ENCODE results near the gene STX2. TPM values are rescaled to one million over a fixed set of nuclear protein-coding genes. Genes with fewer than 3 reads are reported as not detected.
"Not testable (repeated sequence)": the region's sequence is repeated elsewhere in the genome, so short reads cannot be mapped to it uniquely, and the experiment has no call there.

The STX2 gene
- total RNA-seq, 1 experiment from 2014 or later: 26.6 TPM

GRCh38 chr12:130871286-130872178, 32.5 kb upstream of the STX2 start, which contains the start of gene RAN:
Gene RAN, plus strand, starts transcription at chr12:130872066. Its CDS starts 528 bp downstream, at chr12:130872594.
- in situ Hi-C loops (cut with HindIII; ENCODE audit: low pct_unique_long_range_greater_than_20kb, low sequenced_read_pairs): no loop called here
- peak; percentile 88 for DNase-seq (ENCODE audit: low read depth)

- DNase-seq (ENCODE audit: low read depth): peak; percentile 36
- in situ Hi-C loops (cut with HindIII; ENCODE audit: low pct_unique_long_range_greater_than_20kb, low sequenced_read_pairs): no loop called here
Observed at GRCh38 chr12:130870442-130871285, 31.6 kb upstream of the STX2 start.

DNA sequence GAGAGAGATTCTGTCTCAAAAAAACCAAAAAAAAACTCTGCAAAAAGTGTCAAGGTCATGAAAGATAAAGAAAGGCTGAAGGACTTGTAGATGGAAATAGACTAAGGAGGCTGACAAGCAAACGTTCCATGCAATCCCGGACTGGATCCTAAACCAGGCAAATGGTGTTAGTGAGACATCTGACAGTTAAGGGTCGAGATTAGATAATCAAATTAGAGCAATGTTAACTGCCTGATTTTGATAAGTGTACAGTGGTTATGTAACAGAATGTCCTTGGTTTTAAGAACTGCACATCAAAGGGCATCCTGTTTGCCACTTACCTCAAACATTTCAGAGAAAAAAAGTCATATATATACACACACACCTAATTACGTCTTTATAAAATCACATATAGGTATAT, 29.4 kb upstream of the STX2 start:
- in situ Hi-C loops (cut with HindIII; ENCODE audit: low pct_unique_long_range_greater_than_20kb, low sequenced_read_pairs): no loop called here
- DNase-seq (ENCODE audit: low read depth): no peak

DNA sequence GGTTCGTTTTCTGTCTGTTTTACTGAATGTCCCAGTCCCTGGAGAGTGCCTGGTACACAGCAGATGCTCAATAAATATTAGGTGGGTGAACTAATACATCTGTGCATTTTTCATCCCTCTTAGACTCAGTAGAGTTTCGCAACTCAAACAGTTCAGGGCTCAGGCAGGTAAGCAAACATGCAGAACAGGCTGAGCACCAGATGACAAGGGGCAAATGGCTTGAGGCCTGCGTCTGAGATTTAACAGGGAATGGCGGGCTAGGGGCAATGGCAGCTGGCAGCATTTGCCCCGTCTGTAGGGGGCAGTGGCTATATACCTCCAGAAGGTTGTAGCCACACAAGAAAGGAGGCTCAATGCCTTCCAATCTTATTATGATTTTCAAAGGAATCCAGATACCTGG, 24.2 kb upstream of the STX2 start:
- no peak for DNase-seq (ENCODE audit: low read depth)
- in situ Hi-C loops (cut with HindIII; ENCODE audit: low pct_unique_long_range_greater_than_20kb, low sequenced_read_pairs): no loop called here

- in situ Hi-C loops (cut with HindIII; ENCODE audit: low pct_unique_long_range_greater_than_20kb, low sequenced_read_pairs); DNase-seq (ENCODE audit: low read depth): not testable (repeated sequence)
Observed at GRCh38 chr12:130862771-130863170, 23.7 kb upstream of the STX2 start.

DNA sequence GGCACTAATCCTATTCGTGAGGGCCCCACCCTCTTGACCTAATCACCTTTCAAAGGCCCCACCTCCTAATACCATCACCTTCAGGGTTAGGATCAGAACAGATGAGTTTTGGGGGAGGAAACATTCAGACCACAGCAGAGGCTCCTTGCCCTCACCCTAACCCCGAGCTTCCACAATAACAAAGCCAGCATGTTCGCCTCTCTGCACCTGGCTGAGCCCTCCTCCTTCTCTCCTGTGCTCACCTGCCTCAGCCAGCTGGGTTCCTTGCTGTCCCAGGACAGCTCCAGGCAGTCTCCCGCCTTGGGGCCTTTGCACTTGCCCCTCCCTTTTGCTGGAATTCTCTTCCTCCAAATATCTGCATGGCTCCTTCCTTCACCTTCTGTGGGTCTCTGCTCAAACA, 23.1 kb upstream of the STX2 start:
- DNase-seq (ENCODE audit: low read depth): no peak
- in situ Hi-C loops (cut with HindIII; ENCODE audit: low pct_unique_long_range_greater_than_20kb, low sequenced_read_pairs): no loop called here

- in situ Hi-C loops (cut with HindIII; ENCODE audit: low pct_unique_long_range_greater_than_20kb, low sequenced_read_pairs): no loop called here
Observed at GRCh38 chr12:130860311-130860710, 21.3 kb upstream of the STX2 start.

GRCh38 chr12:130859161-130859560, 20.1 kb upstream of the STX2 start:
- in situ Hi-C loops (cut with HindIII; ENCODE audit: low pct_unique_long_range_greater_than_20kb, low sequenced_read_pairs): no loop called here
- DNase-seq (ENCODE audit: low read depth): no peak

More at GRCh38 chr12:130860311-130860710, 21.3 kb upstream of the STX2 start:
- no peak for DNase-seq (ENCODE audit: low read depth)

DNA sequence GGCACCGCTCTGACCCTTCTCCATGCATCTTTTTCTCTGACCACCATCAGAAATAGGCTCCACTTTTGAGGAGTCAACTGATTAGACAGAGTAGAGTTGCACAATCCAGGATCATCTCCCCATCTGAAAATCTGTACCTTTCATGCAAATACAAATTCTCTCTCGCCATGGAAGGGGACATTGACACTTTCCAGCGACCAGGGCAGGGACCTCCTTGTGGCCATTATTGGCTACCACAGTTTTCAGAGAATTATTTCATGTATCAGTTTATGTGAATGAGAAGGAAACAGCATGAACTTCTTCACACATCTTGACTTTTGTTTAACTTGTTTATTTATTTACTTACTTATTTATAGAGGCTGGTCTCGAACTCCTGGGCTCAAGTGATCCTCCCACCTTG, 19.0 kb upstream of the STX2 start:
- in situ Hi-C loops (cut with HindIII; ENCODE audit: low pct_unique_long_range_greater_than_20kb, low sequenced_read_pairs): no loop called here

DNA sequence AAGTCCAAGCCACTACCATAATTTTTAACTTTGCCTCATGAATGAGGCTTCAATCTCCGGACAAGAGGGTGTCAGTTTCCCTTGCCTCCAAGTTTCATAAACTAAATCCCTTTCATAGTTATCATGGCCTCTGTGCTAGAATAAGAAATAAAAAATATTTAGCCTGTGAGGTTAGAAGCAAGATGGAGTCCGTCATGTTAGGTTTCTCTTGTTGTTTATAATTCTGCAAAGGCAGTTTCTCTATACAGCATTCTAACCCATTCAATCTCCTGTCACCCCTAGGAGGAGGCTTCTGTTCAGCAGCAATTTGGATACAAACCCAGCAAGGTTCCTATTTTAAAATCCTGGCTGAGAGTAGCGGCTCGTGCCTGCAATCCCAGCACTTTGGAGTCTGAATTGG, 17.0 kb upstream of the STX2 start:
- no peak for DNase-seq (ENCODE audit: low read depth)
- in situ Hi-C loops (cut with HindIII; ENCODE audit: low pct_unique_long_range_greater_than_20kb, low sequenced_read_pairs): no loop called here

More for the DNA sequence above, 19.0 kb upstream of the STX2 start:
- no peak for DNase-seq (ENCODE audit: low read depth)

DNA sequence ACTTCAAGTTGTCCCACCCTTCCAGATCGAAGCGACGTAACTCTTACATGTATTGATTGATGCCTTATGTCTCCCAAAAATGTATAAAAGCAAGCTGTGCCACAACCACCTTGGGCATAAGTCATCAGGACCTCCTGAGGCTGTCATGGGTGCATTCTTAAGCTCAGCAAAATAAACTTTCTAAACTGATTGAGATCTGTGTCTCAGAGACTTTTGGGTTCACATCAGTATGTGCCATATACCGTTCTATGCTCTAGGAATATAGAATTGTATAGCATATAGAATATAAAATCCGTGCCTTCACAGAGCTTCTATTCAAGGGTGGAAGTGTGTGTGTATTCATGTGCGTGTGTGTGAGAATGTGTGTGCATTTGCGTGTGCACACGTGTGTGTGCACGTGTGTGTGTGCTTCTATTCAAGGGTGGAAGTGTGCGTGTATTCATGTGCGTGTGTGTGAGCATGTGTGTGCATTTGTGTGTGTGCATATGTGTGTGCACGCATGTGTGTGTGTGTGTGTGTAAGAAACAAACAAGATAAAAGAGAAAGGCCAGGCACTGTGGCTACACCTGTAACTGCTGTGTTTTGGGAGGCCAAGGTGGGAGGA, 11.5 kb upstream of the STX2 start:
- in situ Hi-C loops (cut with HindIII; ENCODE audit: low pct_unique_long_range_greater_than_20kb, low sequenced_read_pairs): no loop called here
- DNase-seq (ENCODE audit: low read depth): no peak

- in situ Hi-C loops (cut with HindIII; ENCODE audit: low pct_unique_long_range_greater_than_20kb, low sequenced_read_pairs): no loop called here
- DNase-seq (ENCODE audit: low read depth): peak; percentile 50
Observed at GRCh38 chr12:130849561-130850417, 10.7 kb upstream of the STX2 start.

- in situ Hi-C loops (cut with HindIII; ENCODE audit: low pct_unique_long_range_greater_than_20kb, low sequenced_read_pairs); DNase-seq (ENCODE audit: low read depth): not testable (repeated sequence)
Observed at GRCh38 chr12:130848785-130849305, 9.8 kb upstream of the STX2 start.

DNA sequence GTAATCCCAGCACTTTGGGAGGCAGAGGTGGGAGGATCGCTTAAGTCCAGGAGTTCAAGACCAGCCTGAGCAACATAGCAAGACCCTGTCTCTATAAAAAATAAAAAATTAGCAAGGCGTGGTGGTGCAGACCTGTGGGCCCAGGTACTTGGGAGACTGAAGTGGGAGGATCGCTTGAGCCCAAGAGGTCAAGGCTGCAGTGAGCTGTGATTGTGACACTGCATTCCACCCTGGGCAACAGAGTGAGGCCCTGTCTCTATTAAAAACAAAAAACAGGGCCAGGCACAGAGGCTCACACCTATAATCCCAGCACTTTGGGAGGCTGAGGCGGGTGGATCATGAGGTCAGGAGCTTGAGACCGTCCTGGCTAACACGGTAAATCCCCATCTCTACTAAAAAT, 9.1 kb upstream of the STX2 start:
- DNase-seq (ENCODE audit: low read depth); in situ Hi-C loops (cut with HindIII; ENCODE audit: low pct_unique_long_range_greater_than_20kb, low sequenced_read_pairs): not testable (repeated sequence)

- no peak for DNase-seq (ENCODE audit: low read depth)
- in situ Hi-C loops (cut with HindIII; ENCODE audit: low pct_unique_long_range_greater_than_20kb, low sequenced_read_pairs): no loop called here
Observed at GRCh38 chr12:130847112-130847511, 8.1 kb upstream of the STX2 start.

DNA sequence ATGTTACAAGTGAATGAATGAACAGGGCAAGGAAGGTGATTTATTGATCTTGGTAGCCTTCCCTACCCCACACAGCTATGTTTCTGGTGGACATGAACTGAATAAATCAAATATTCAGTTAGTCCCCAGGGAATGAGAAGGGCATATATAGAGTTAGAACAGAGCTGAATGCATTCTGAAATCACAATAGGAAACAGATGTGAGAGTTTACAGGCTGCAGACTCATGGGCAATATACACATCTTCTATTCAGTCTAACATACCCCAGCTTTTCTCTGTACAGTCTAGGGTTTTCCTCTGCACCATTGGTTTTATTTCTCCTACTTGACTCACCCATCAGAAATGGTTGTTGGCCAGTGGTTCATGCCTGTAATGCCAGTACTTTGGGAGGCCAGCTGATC, 7.3 kb upstream of the STX2 start:
- in situ Hi-C loops (cut with HindIII; ENCODE audit: low pct_unique_long_range_greater_than_20kb, low sequenced_read_pairs): no loop called here
- DNase-seq (ENCODE audit: low read depth): no peak

- no peak for DNase-seq (ENCODE audit: low read depth)
- in situ Hi-C loops (cut with HindIII; ENCODE audit: low pct_unique_long_range_greater_than_20kb, low sequenced_read_pairs): no loop called here
Observed at GRCh38 chr12:130839770-130840404, 837 bp upstream of the STX2 start.
